Smooth muscle cell of trachea (primary cell): Measurements from ENCODE around the gene CUL3. TPM values are rescaled to one million over a fixed set of nuclear protein-coding genes. Genes with fewer than 3 reads are reported as not detected.

Source experiments
- total RNA-seq: library from RNA; depleted of rRNA; stranded (reverse); fragments of >200 nt; gene quantifications from 2 replicates; pipeline ENCODE4 v1.2.1, GENCODE V29; 2014

The CUL3 gene
- 45.0 and 78.2 TPM in 2 replicates for total RNA-seq

DNA sequence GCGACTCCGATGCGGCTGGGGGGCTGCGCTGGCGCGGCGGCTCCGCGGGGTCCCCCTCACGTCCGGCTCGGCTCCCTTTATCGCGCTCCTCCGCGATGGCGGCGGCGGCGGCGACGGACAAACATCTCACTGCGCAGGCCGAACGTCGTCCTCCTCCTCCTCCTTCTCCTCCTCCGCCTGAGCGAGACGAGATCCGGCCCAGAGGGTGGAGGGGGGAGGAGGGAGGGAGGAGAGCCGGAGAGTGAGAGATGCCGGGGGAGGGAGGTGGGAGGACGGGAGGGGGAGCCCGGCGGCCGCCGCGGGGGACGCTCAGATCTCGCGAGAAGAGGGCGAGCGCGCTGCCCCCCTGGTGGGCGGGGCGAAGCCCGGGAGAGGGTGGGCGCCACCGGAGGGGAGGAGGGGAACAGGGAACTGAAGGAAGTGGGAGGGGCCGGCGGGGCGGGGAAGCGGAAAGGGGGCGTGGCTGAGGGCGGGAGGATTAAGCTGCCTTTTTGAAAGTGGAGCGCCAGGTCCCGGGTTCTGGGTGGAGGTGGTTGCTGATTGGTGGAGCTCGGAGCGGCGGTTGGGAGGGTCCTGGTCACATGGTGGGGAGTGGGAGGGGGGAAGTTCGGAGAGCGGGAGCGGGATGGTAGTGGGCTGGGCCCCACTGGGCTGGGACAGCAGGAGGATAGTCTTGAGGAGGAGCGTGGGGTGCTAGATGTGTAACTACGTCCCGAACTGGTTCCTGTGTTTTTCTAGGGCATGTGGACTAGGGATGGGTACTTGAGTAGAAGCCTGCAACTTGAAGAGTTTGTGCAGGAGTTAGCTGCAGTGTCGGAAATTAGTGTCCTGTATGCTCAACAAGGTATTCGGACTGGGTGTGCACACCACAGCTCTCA, at the start of gene CUL3:
CUL3 (minus strand) TSS at position 153 of the 878 bp plus-strand sequence. CDS start 354 bp downstream, outside the sequence.

Other genes with a start within 250 kb of the CUL3 start
- 0.44 TPM in 1 of 2 replicates, not detected in the other for gene FAM124B, start 183.3 kb downstream of the CUL3 start, total RNA-seq
- not detected in 2 replicates for gene CCDC195, start 131.0 kb upstream of the CUL3 start, total RNA-seq